Skeletal muscle cell (primary cell): Measurements from ENCODE around the gene CHURC1.
A peak's percentile ranks its signal among the peaks of the same experiment; 100 is the strongest.

Experiments used
- DNase-seq: peaks from one replicate; pipeline ENCODE4 v3.0.0-alpha.2; 2010; ENCODE audit warnings: low read depth
- H3K4me3 ChIP-seq: 2 replicates; pipeline ENCODE4 v1.5.1; 2011; ENCODE audit warnings: low read depth, mild to moderate bottlenecking, control low read depth, low read length, moderate library complexity

The CHURC1 gene

GRCh38 chr14:64952598-64953309 is 38.5 kb downstream of the CHURC1 start:
- DNase-seq, result no peak
- no peak overlapping the region for H3K4me3 ChIP-seq

GRCh38 chr14:64953310-64953654 is 39.0 kb downstream of the CHURC1 start:
- no peak for DNase-seq
- H3K4me3 ChIP-seq, result no peak overlapping the region

GRCh38 chr14:64953661-64954060 is 39.4 kb downstream of the CHURC1 start:
- no peak overlapping the region for H3K4me3 ChIP-seq
- DNase-seq, result no peak

- H3K4me3 ChIP-seq, result no peak overlapping the region
- DNase-seq, result no peak
These were observed 40.4 kb downstream of the CHURC1 start for GRCh38 chr14:64954491-64955240.

GRCh38 chr14:64955297-64955696 is 41.0 kb downstream of the CHURC1 start:
- no peak overlapping the region for H3K4me3 ChIP-seq
- DNase-seq, result no peak

- no peak overlapping the region for H3K4me3 ChIP-seq
- DNase-seq, result no peak
These were observed 42.6 kb downstream of the CHURC1 start for GRCh38 chr14:64956697-64957406.

GRCh38 chr14:64958201-64958600 is 43.9 kb downstream of the CHURC1 start:
- H3K4me3 ChIP-seq, result no peak overlapping the region
- no peak for DNase-seq

- DNase-seq, result no peak
These were observed 44.5 kb downstream of the CHURC1 start for GRCh38 chr14:64958743-64959142.

GRCh38 chr14:64960762-64961276 is 46.6 kb downstream of the CHURC1 start:
- DNase-seq, result no peak
- H3K4me3 ChIP-seq, result no peak overlapping the region

More at GRCh38 chr14:64958743-64959142, 44.5 kb downstream of the CHURC1 start:
- no peak overlapping the region for H3K4me3 ChIP-seq

GRCh38 chr14:64963611-64964010 is 49.4 kb downstream of the CHURC1 start:
- no peak overlapping the region for H3K4me3 ChIP-seq
- DNase-seq, result no peak

GRCh38 chr14:64965356-64966000 is 51.2 kb downstream of the CHURC1 start:
- DNase-seq, result no peak
- H3K4me3 ChIP-seq, result no peak overlapping the region

- DNase-seq, result no peak
- H3K4me3 ChIP-seq, result no peak overlapping the region
These were observed 52.7 kb downstream of the CHURC1 start for GRCh38 chr14:64966976-64967375.

- DNase-seq, result no peak
- H3K4me3 ChIP-seq, result no peak overlapping the region
These were observed 53.9 kb downstream of the CHURC1 start for GRCh38 chr14:64968167-64968566.

GRCh38 chr14:64968651-64969050 is 54.4 kb downstream of the CHURC1 start:
- no peak for DNase-seq
- no peak overlapping the region for H3K4me3 ChIP-seq

GRCh38 chr14:64970041-64970440 is 55.8 kb downstream of the CHURC1 start:
- no peak overlapping the region for H3K4me3 ChIP-seq
- no peak for DNase-seq

GRCh38 chr14:64970776-64971477 is 56.7 kb downstream of the CHURC1 start:
- peak; percentile 25 for DNase-seq
- peak overlapping the region; percentile 69 for H3K4me3 ChIP-seq

GRCh38 chr14:64971491-64971942 is 57.3 kb downstream of the CHURC1 start:
- H3K4me3 ChIP-seq, result peak overlapping the region; percentile 69
- DNase-seq, result no peak

GRCh38 chr14:64971943-64972791 is 57.9 kb downstream of the CHURC1 start, which contains the start of gene RAB15:
TSS of gene RAB15 (minus strand) at chr14:64972336. CDS start at chr14:64972076, 260 bp downstream.
- DNase-seq, result no peak
- H3K4me3 ChIP-seq, result peak within 1 kb of the TSS; percentile 69
